GM12878 (cell line): Measurements from ENCODE around the gene TBATA. TPM values are rescaled to one million over a fixed set of nuclear protein-coding genes. Genes with fewer than 3 reads are reported as not detected.

ENCODE experiments used
- ATAC-seq: fragments of 200-7000 bp; cut with Tn5 transposase; 3 replicates; pipeline ENCODE4 v1.9.1; 2020; ENCODE audit warnings: mild to moderate bottlenecking, moderate library complexity
- BruUV-seq: library from RNA; stranded (reverse); fragments of 400-500 nt; replicated peaks from 2 replicates; lab custom pipeline; 2021; lab: Mats Ljungman, UMichigan
- CTCF ChIA-PET: fragments of 300-600 bp; sonication (Branson Sonifier 250); formaldehyde crosslinking; extraction: SDS; loops from one replicate; lab custom pipeline; 2021; ENCODE audit warnings: inconsistent platforms; lab: Yijun Ruan, JAX
- POLR2A ChIA-PET: fragments of 350-600 bp; formaldehyde crosslinking; extraction: SDS; loops from one replicate; lab custom pipeline; 2021; ENCODE audit warnings: inconsistent platforms; lab: Charles Lee
- RAD21 ChIA-PET: fragments of 300-600 bp; sonication (Branson Sonifier 250); formaldehyde crosslinking; loops from one replicate; lab custom pipeline; 2023; ENCODE audit warnings: antibody characterized with exemption; ENCODE audit not compliant: unreplicated experiment; lab: Charles Lee
- SMC1A ChIA-PET: fragments of 300-600 bp; sonication (Branson Sonifier 250); formaldehyde crosslinking; loops from one replicate; lab custom pipeline; 2023; ENCODE audit not compliant: unreplicated experiment, uncharacterized antibody; lab: Charles Lee
- DNase-seq: peaks from one replicate; pipeline ENCODE4 v3.0.0-alpha.2; 2011; ENCODE audit warnings: low read depth, low spot score
- FAIRE-seq: peaks from 3 replicates; lab custom pipeline; 2011; peaks lifted over from hg19 to GRCh38; lab: Jason Lieb, UNC
- H2AFZ ChIP-seq: 2 replicates; pipeline ENCODE4 v1.6.0; 2011; ENCODE audit warnings: low read depth, low read length, control low read depth; ENCODE audit not compliant: control insufficient read depth
- H3K27ac ChIP-seq: 2 replicates; pipeline ENCODE4 v1.5.1; 2011; ENCODE audit warnings: control low read depth; ENCODE audit not compliant: control insufficient read depth, insufficient read depth
- H3K27me3 ChIP-seq, 2 experiments: replicated peaks in 1 of 2; 2 replicates each; pipeline versions ENCODE4 v1.6.0 to v1.6.1; 2011; ENCODE audit warnings: low read length in 1 of 2; ENCODE audit not compliant: control insufficient read depth in 2 of 2, insufficient read depth in 2 of 2
- H3K36me3 ChIP-seq, 2 experiments: 2 replicates each; pipeline ENCODE4 v1.5.1; 2011; ENCODE audit warnings: low read length in 1 of 2; ENCODE audit not compliant: control insufficient read depth in 2 of 2, insufficient read depth in 2 of 2
- H3K4me1 ChIP-seq: 2 replicates; pipeline ENCODE4 v1.6.1; 2011; ENCODE audit warnings: mild to moderate bottlenecking, low read length, moderate library complexity, mixed read lengths; ENCODE audit not compliant: control insufficient read depth, insufficient read depth
- H3K4me2 ChIP-seq: 2 replicates; pipeline ENCODE4 v1.6.0; 2011; ENCODE audit warnings: control low read depth; ENCODE audit not compliant: control insufficient read depth, insufficient read depth
- H3K4me3 ChIP-seq: fragments of 200-600 bp; sonication (generic); 2 replicates; pipeline ENCODE4 v1.5.1; 2016
- H3K79me2 ChIP-seq: 2 replicates; pipeline ENCODE4 v1.6.0; 2011; ENCODE audit warnings: low read length; ENCODE audit not compliant: control insufficient read depth, insufficient read depth
- H3K9ac ChIP-seq: 2 replicates; pipeline ENCODE4 v1.8.0; 2011; ENCODE audit warnings: low read length, control low read depth, mixed read lengths; ENCODE audit not compliant: control insufficient read depth, insufficient read depth
- H3K9me3 ChIP-seq: replicated peaks from 3 replicates; pipeline ENCODE4 v1.5.1; 2011; ENCODE audit warnings: mild to moderate bottlenecking, low read length; ENCODE audit not compliant: control insufficient read depth, insufficient read depth
- H4K20me1 ChIP-seq: 2 replicates; pipeline ENCODE4 v1.6.0; 2011; ENCODE audit not compliant: control insufficient read depth, insufficient read depth
- BHLHE40 ChIP-seq, 2 experiments: fragments of 450-650 bp in 1 of 2; IDR thresholded peaks; 2 replicates each; pipeline ENCODE4 v1.6.1; 2011 to 2017; ENCODE audit warnings: low read depth in 2 of 2, borderline replicate concordance in 1 of 2, improper control_type of control experiment in 1 of 2, low read length in 1 of 2, mild to moderate bottlenecking in 1 of 2
- EED ChIP-seq: sonication (generic); IDR thresholded peaks from 2 replicates; pipeline ENCODE4 v1.6.1; 2016; ENCODE audit warnings: antibody characterized with exemption, low read depth
- ESRRA ChIP-seq: IDR thresholded peaks from 2 replicates; pipeline ENCODE4 v1.6.1; 2012; ENCODE audit warnings: mild to moderate bottlenecking, low read length, improper control_type of control experiment
- EZH2 ChIP-seq: IDR thresholded peaks from 2 replicates; pipeline ENCODE4 v1.6.1; 2012; ENCODE audit warnings: low read depth, mild to moderate bottlenecking, control low read depth, inconsistent platforms, low read length, borderline replicate concordance; ENCODE audit not compliant: control insufficient read depth
- NR2C1 ChIP-seq: fragments of 450-650 bp; IDR thresholded peaks from 2 replicates; pipeline ENCODE4 v1.6.1; 2017; ENCODE audit warnings: antibody characterized with exemption, mild to moderate bottlenecking, moderate library complexity
- NR2F1 ChIP-seq: fragments of 450-650 bp; conservative IDR thresholded peaks from 2 replicates; pipeline ENCODE4 v1.6.1; 2017; ENCODE audit warnings: mild to moderate bottlenecking
- RBBP5 ChIP-seq: fragments of 200-600 bp; sonication (generic); conservative IDR thresholded peaks from 2 replicates; pipeline ENCODE4 v1.6.1; 2016
- SIX5 ChIP-seq: IDR thresholded peaks from 2 replicates; pipeline ENCODE4 v1.6.1; 2011; ENCODE audit warnings: mild to moderate bottlenecking, low read depth, low read length, moderate library complexity; ENCODE audit not compliant: severe bottlenecking
- TBL1XR1 ChIP-seq: IDR thresholded peaks from 2 replicates; pipeline ENCODE4 v1.6.1; 2012; ENCODE audit warnings: low read depth, low read length, improper control_type of control experiment
- YY1 ChIP-seq: IDR thresholded peaks from 2 replicates; pipeline ENCODE4 v1.6.1; 2011; ENCODE audit warnings: low read depth, mild to moderate bottlenecking, low read length
- WGBS: methylation state at CpG from one replicate; pipeline ENCODE4 v1.1.6; 2016; ENCODE audit warnings: low lambda C conversion rate; ENCODE audit not compliant: insufficient replicate concordance, insufficient coverage; ENCODE audit errors: missing lambda C conversion rate; 5-methylcytosine and 5-hydroxymethylcytosine counted together
- in situ Hi-C: fragments of 300-500 bp; cut with MboI; formaldehyde crosslinking; loops from 9 replicates; pipeline ENCODE4 v1.14.3; 2018; ENCODE audit warnings: mixed read lengths
- intact Hi-C: fragments of 100-400 bp; cut with micrococcal nuclease; formaldehyde crosslinking; loops from one replicate; pipeline ENCODE4 v1.14.2; 2022; ENCODE audit not compliant: unreplicated experiment
- polyA plus RNA-seq, 11 experiments: library from polyadenylated mRNA; depleted of rRNA in 4 of 11; unstranded in 6 of 11; stranded (reverse) in 5 of 11; fragments of >200 nt; fragmentation: Nextera tagmentation in 4 of 11; fragmentation: Illumina TruSeq in 1 of 11; extraction: Ambion mirVana in 4 of 11; extraction: Trizol in 1 of 11; gene quantifications; 1 replicate in 1 of 11; 2 replicates in 10 of 11; pipeline versions ENCODE4 v1.2.1 to v1.2.3, GENCODE V29; 2011 to 2016; ENCODE audit warnings: inconsistent platforms in 2 of 11, missing spikeins in 2 of 11, low read depth in 1 of 11
- total RNA-seq, 4 experiments: library from RNA; depleted of rRNA in 3 of 4; stranded (reverse); fragments of >200 nt in 3 of 4; fragmentation: Illumina TruSeq in 1 of 4; extraction: Trizol in 1 of 4; gene quantifications; 2 replicates each; pipeline versions ENCODE4 v1.2.1 to v1.2.3, GENCODE V29; 2013 to 2021
- TF ChIP-seq, protein P1 (sequence below): fragments of 150-350 bp; IDR thresholded peaks from 2 replicates; pipeline ENCODE4 v1.6.1; 2016; ENCODE audit warnings: low read depth, low read length
- TF ChIP-seq, protein P2 (sequence below): fragments of 450-650 bp; IDR thresholded peaks from 2 replicates; pipeline ENCODE4 v1.6.1; 2018; ENCODE audit warnings: mild to moderate bottlenecking, low read depth, moderate library complexity; ENCODE audit not compliant: partially characterized antibody

TBATA gene
- total and polyA plus RNA-seq, 10 of the 15 experiments (the other 5 are each of a cell fraction or from before 2014, with no cell fraction given) = not detected

DNA sequence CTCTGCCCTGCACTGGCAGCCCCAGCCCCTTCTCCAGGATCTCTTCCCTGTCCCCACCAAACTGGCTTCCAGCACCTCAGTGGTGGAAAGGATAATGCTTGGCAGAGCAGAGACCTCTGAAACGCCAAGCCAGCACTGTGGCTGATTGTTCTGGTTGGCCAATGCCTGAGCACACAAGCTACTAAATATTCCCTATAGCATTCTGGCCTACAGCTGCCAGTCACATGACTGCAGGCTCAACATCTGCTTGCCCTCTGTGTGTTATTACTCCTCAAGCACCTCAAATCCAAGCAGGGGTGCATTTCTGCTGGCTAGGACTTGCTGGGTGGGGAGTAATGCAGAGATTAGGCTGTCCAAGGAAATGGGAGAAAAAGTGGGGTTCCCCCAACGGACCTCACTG, 6.1 kb downstream of the TBATA start:
- POLR2A ChIA-PET = no interaction called here
- 0% methylated on average over 2 of the region's 2 CpGs for WGBS
- DNase-seq (no peak), ATAC-seq (no peak), FAIRE-seq (no peak)
- Histone ChIP-seq H3K4me3 (no peak overlapping the region), H4K20me1 (no peaks in the 10 kb centered on the region), H3K9ac (no peak overlapping the region), H3K27me3 (no peaks in the 10 kb centered on the region; a peak in 2 of 4 replicates), H3K4me2 (no peak overlapping the region), H2AFZ (no peak overlapping the region), H3K4me1 (no peaks in the 10 kb centered on the region), H3K36me3 (no peaks in the 10 kb centered on the region), H3K9me3 (no peaks in the 10 kb centered on the region), H3K79me2 (no peaks in the 10 kb centered on the region), H3K27ac (no peak overlapping the region)
- intact Hi-C loops (no loop called here), in situ Hi-C loops (no loop called here)
- CTCF ChIA-PET = interaction anchor here (0.7 kb wide), 1 partner anchor 109 kb away, joined by 4 read pairs; no protein-coding TSS in a partner anchor
- TF ChIP-seq NR2F1 = no peak
- no peak for TF ChIP-seq BHLHE40 (IDR thresholded peaks at IDR 0.05; ENCODE audit: borderline replicate concordance in 1 of 2, low read depth in 2 of 2, low read length in 1 of 2)
- TF ChIP-seq, protein P1, sequence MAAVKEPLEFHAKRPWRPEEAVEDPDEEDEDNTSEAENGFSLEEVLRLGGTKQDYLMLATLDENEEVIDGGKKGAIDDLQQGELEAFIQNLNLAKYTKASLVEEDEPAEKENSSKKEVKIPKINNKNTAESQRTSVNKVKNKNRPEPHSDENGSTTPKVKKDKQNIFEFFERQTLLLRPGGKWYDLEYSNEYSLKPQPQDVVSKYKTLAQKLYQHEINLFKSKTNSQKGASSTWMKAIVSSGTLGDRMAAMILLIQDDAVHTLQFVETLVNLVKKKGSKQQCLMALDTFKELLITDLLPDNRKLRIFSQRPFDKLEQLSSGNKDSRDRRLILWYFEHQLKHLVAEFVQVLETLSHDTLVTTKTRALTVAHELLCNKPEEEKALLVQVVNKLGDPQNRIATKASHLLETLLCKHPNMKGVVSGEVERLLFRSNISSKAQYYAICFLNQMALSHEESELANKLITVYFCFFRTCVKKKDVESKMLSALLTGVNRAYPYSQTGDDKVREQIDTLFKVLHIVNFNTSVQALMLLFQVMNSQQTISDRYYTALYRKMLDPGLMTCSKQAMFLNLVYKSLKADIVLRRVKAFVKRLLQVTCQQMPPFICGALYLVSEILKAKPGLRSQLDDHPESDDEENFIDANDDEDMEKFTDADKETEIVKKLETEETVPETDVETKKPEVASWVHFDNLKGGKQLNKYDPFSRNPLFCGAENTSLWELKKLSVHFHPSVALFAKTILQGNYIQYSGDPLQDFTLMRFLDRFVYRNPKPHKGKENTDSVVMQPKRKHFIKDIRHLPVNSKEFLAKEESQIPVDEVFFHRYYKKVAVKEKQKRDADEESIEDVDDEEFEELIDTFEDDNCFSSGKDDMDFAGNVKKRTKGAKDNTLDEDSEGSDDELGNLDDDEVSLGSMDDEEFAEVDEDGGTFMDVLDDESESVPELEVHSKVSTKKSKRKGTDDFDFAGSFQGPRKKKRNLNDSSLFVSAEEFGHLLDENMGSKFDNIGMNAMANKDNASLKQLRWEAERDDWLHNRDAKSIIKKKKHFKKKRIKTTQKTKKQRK = no peak
- TF ChIP-seq RBBP5 = no peak
- no peak for TF ChIP-seq SIX5
- TF ChIP-seq EZH2 = no peak
- TF ChIP-seq EED = no peak
- no peak for TF ChIP-seq YY1
- TF ChIP-seq TBL1XR1 = no peak
- no peak for TF ChIP-seq ESRRA
- TF ChIP-seq, protein P2, sequence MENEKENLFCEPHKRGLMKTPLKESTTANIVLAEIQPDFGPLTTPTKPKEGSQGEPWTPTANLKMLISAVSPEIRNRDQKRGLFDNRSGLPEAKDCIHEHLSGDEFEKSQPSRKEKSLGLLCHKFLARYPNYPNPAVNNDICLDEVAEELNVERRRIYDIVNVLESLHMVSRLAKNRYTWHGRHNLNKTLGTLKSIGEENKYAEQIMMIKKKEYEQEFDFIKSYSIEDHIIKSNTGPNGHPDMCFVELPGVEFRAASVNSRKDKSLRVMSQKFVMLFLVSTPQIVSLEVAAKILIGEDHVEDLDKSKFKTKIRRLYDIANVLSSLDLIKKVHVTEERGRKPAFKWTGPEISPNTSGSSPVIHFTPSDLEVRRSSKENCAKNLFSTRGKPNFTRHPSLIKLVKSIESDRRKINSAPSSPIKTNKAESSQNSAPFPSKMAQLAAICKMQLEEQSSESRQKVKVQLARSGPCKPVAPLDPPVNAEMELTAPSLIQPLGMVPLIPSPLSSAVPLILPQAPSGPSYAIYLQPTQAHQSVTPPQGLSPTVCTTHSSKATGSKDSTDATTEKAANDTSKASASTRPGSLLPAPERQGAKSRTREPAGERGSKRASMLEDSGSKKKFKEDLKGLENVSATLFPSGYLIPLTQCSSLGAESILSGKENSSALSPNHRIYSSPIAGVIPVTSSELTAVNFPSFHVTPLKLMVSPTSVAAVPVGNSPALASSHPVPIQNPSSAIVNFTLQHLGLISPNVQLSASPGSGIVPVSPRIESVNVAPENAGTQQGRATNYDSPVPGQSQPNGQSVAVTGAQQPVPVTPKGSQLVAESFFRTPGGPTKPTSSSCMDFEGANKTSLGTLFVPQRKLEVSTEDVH = no peak
- TF ChIP-seq NR2C1 = no peak
- RAD21 ChIA-PET = no interaction called here
- SMC1A ChIA-PET = no interaction called here
- no TSS peak for BruUV-seq
